Measurements from ENCODE around the gene ALKBH7. TPM values are rescaled to one million over a fixed set of nuclear protein-coding genes. Genes with fewer than 3 reads are reported as not detected.
"Not testable (repeated sequence)": the region's sequence is repeated elsewhere in the genome, so short reads cannot be mapped to it uniquely, and the experiment has no call there.

The ALKBH7 gene
- total RNA-seq, 2 experiments from 2014 or later = 75.3 to 78.7 TPM

DNA sequence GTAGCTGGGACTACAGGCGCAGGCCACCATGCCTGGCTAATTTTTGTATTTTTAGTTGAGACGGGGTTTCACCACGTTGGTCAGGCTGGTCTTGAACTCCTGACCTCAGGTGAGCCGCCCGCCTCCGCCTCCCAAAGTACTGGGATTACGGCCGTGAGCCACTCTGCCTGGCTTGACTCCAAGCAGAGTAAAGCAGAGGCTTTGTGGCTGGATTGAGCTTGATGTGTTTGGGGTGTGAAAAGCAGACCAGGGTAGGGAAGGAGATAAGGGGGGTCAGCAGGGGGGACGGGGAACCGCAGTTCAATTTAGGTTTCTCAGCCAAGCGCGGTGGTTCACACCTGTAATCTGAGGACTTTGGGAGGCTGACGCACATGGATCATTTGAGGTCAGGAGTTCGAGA, 15.4 kb upstream of the ALKBH7 start:
- intact Hi-C loops (cut with DNase I, micrococcal nuclease) = no loop called here
- no peak for ATAC-seq (ENCODE audit: poor library complexity)

DNA sequence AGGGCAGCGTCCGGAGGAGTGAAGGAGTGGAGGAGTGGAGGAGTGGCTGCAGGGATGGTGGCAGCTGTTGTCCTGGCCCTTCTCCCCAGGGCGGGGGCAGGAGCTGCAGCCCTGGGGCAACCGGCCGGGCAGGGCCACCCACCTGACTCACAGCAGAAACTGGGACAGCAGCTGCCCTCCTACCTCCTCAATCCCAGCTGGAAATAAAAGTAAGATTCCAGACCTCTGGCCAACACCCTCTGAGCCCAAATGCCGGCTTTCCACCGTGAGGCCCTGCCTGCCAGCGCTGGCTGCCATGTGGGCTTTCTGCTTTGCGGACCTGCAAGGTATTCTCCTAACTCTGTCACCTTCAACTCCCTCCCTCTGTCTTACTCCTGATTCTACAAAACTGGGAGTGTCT, 14.6 kb upstream of the ALKBH7 start:
- DNase-seq (no peak), ATAC-seq (ENCODE audit: poor library complexity) (no peak)
- CTCF ChIA-PET = no interaction called here
- peaks cover 20% of the 10 kb centered on the region for H3K4me1 ChIP-seq (ENCODE audit: insufficient read depth, low read length)
- Mint-ChIP-seq H3K4me3 (peak overlapping the region; percentile 38), H3K27ac (no peak overlapping the region), H3K4me1 (ENCODE audit: low read depth) (peaks cover 22% of the 10 kb centered on the region), H3K9me3 (no peaks in the 10 kb centered on the region), H3K36me3 (ENCODE audit: low read depth) (peaks cover 40% of the 10 kb centered on the region), H3K27me3 (no peaks in the 10 kb centered on the region)
- no peak for TF ChIP-seq CTCF (IDR thresholded peaks at IDR 0.05)
- peaks cover 6% of the 10 kb centered on the region for H3K36me3 ChIP-seq (ENCODE audit: insufficient read depth, low read length)
- no peak overlapping the region for H3K27ac ChIP-seq (ENCODE audit: low read depth in 1 of 2, low read length in 2 of 2)
- intact Hi-C loops (cut with DNase I, micrococcal nuclease) = no loop called here
- POLR2A ChIA-PET = interaction anchor here (1.6 kb wide), 1 partner anchor 15 kb away, joined by 5 read pairs; the partner anchor contains the start of gene ALKBH7
- no peaks in the 10 kb centered on the region for H3K27me3 ChIP-seq (ENCODE audit: control insufficient read depth in 1 of 2, insufficient read depth in 2 of 2, low read length in 2 of 2)
- no peaks in the 10 kb centered on the region for H3K9me3 ChIP-seq (ENCODE audit: control insufficient read depth in 1 of 2, insufficient read depth in 1 of 2, low read length in 2 of 2)
- H3K4me3 ChIP-seq (ENCODE audit: low read length) = no peak overlapping the region

More for the DNA sequence above, 15.4 kb upstream of the ALKBH7 start:
- no peak for TF ChIP-seq CTCF (IDR thresholded peaks at IDR 0.05)
- ChIA-PET CTCF (no interaction called here), POLR2A (interaction anchor here (0.6 to 1.6 kb wide), 2 partner anchors 15 to 275 kb away, joined by 3 to 5 read pairs; partner anchors contain the start of gene ALKBH7)
- Mint-ChIP-seq H3K36me3 (ENCODE audit: low read depth) (peaks cover 41% of the 10 kb centered on the region), H3K4me1 (ENCODE audit: low read depth) (peaks cover 15% of the 10 kb centered on the region), H3K4me3 (no peak overlapping the region), H3K9me3 (no peaks in the 10 kb centered on the region), H3K27ac (no peak overlapping the region), H3K27me3 (no peaks in the 10 kb centered on the region)
- no peak for DNase-seq
- Histone ChIP-seq H3K36me3 (ENCODE audit: insufficient read depth, low read length) (peaks cover 14% of the 10 kb centered on the region), H3K4me3 (ENCODE audit: low read length) (no peak overlapping the region), H3K4me1 (ENCODE audit: insufficient read depth, low read length) (peaks cover 12% of the 10 kb centered on the region), H3K27me3 (ENCODE audit: control insufficient read depth in 1 of 2, insufficient read depth in 2 of 2, low read length in 2 of 2) (no peaks in the 10 kb centered on the region), H3K27ac (ENCODE audit: low read depth in 1 of 2, low read length in 2 of 2) (no peak overlapping the region), H3K9me3 (ENCODE audit: control insufficient read depth in 1 of 2, insufficient read depth in 1 of 2, low read length in 2 of 2) (no peaks in the 10 kb centered on the region)

DNA sequence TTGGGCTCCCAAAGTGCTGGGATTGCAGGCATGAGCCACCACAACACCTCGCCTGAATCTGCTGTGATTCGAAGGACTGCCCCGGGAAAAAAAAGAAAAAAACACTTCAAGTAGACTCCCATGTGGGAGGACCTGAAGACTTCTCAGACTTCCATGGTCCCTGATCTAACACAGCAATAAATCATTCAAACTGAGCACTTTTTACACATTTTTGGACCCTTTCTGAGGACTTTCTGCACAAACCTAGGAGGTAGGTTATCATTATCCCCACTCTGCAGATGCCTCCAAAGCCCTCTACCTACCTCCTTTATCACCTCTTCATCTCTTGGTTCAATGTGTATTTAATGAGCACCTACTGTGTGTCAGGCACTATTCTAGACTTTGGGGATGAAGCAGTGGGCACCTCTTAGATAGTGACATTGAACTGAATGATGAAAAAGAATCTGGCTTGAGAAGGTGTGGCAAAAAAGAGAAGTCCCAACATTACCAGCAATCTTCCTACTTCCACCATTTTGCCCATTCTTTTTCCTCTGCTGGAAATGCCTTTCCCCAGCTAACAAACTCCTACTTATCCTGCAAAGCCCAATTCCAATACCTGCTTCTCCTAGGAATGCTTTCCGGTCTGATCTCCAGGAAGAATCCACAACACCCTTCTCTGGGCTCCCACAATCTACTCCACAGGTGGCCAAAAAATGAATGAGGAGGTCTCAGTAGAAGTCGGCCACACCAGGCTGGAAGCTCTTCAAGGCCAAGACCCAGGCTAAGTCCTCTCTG, 12.8 kb upstream of the ALKBH7 start:
- H3K4me1 Mint-ChIP-seq (ENCODE audit: low read depth) = peaks cover 27% of the 10 kb centered on the region
- no peaks in the 10 kb centered on the region for H3K9me3 ChIP-seq (ENCODE audit: control insufficient read depth in 1 of 2, insufficient read depth in 1 of 2, low read length in 2 of 2)
- H3K27ac Mint-ChIP-seq = no peak overlapping the region
- intact Hi-C loops (cut with DNase I, micrococcal nuclease) = loop anchor here in 1 of 2 experiments (5.0 to 10.0 kb wide), 4 partner anchors 505 to 1565 kb away; partner anchors contain the start of genes CTXN1, HSD11B1L, MICOS13 and SNAPC2
- H3K27ac ChIP-seq (ENCODE audit: low read depth in 1 of 2, low read length in 2 of 2) = no peak overlapping the region
- ChIA-PET POLR2A (interaction anchor here (1.4 to 6.3 kb wide), 3 partner anchors 12 to 456 kb away, joined by 3 to 172 read pairs (median 53); partner anchors contain the start of genes ALKBH7 and KHSRP), CTCF (interaction anchor here (0.6 kb wide), 1 partner anchor 1544 kb away, joined by 3 read pairs; the partner anchor contains the start of gene MAP2K7)
- H3K4me3 Mint-ChIP-seq = peak overlapping the region; percentile 67
- no peaks in the 10 kb centered on the region for H3K9me3 Mint-ChIP-seq
- peaks cover 44% of the 10 kb centered on the region for H3K36me3 Mint-ChIP-seq (ENCODE audit: low read depth)
- DNase-seq (no peak), ATAC-seq (ENCODE audit: poor library complexity) (no peak)
- H3K27me3 Mint-ChIP-seq = no peaks in the 10 kb centered on the region
- peaks cover 16% of the 10 kb centered on the region for H3K36me3 ChIP-seq (ENCODE audit: insufficient read depth, low read length)
- H3K4me1 ChIP-seq (ENCODE audit: insufficient read depth, low read length) = peaks cover 35% of the 10 kb centered on the region
- TF ChIP-seq CTCF (IDR thresholded peaks at IDR 0.05) = no peak
- H3K4me3 ChIP-seq (ENCODE audit: low read length) = no peak overlapping the region
- H3K27me3 ChIP-seq (ENCODE audit: control insufficient read depth in 1 of 2, insufficient read depth in 2 of 2, low read length in 2 of 2) = no peaks in the 10 kb centered on the region

DNA sequence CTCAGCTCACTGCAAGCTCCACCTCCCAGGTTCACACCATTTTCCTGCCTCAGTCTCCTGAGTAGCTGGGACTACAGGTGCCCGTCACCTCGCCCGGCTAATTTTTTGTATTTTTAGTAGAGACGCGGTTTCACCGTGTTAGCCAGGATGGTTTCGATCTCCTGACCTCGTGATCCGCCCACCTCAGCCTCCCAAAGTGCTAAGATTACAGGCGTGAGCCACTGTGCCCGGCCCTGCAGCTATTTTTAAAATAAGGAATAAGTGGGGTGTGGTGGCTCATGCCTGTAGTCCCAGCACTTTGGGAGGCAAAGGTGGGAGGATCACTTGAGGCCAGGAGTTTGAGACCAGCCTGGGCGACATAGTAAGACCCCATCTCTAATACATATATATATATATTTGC, 12.1 kb upstream of the ALKBH7 start:
- intact Hi-C loops (cut with DNase I, micrococcal nuclease) = loop anchor here in 1 of 2 experiments (5.0 to 10.0 kb wide), 4 partner anchors 504 to 1564 kb away; partner anchors contain the start of genes CTXN1, HSD11B1L, MICOS13 and SNAPC2
- Mint-ChIP-seq H3K4me3 (peak overlapping the region; percentile 94), H3K36me3 (ENCODE audit: low read depth) (peaks cover 48% of the 10 kb centered on the region), H3K4me1 (ENCODE audit: low read depth) (peaks cover 27% of the 10 kb centered on the region)
- H3K27me3 ChIP-seq (ENCODE audit: control insufficient read depth in 1 of 2, insufficient read depth in 2 of 2, low read length in 2 of 2); H3K27me3 Mint-ChIP-seq; ATAC-seq (ENCODE audit: poor library complexity); H3K27ac Mint-ChIP-seq; DNase-seq; H3K9me3 ChIP-seq (ENCODE audit: control insufficient read depth in 1 of 2, insufficient read depth in 1 of 2, low read length in 2 of 2); H3K27ac ChIP-seq (ENCODE audit: low read depth in 1 of 2, low read length in 2 of 2); H3K9me3 Mint-ChIP-seq; H3K4me3 ChIP-seq (ENCODE audit: low read length): not testable (repeated sequence)
- Histone ChIP-seq H3K36me3 (ENCODE audit: insufficient read depth, low read length) (peaks cover 23% of the 10 kb centered on the region), H3K4me1 (ENCODE audit: insufficient read depth, low read length) (peaks cover 39% of the 10 kb centered on the region)
- POLR2A ChIA-PET = interaction anchor here (0.8 to 6.3 kb wide), 6 partner anchors 12 to 456 kb away, joined by 3 to 172 read pairs (median 16); partner anchors contain the start of genes ALKBH7, DENND1C, GTF2F1 and KHSRP
- CTCF ChIA-PET = interaction anchor here (0.6 to 1.5 kb wide), 2 partner anchors 557 to 1543 kb away, joined by 3 read pairs; partner anchors contain the start of gene MAP2K7

Measured in CD4-positive, alpha-beta T cell (primary cell).